Tibial nerve (tissue), 4 donors: Measurements from ENCODE around the gene SLC27A1. TPM values are rescaled to one million over a fixed set of nuclear protein-coding genes. Genes with fewer than 3 reads are reported as not detected.

ENCODE experiments used
- DNase-seq, 2 donors: peaks; one replicate each; pipeline ENCODE4 v3.0.0-alpha.2; 2019; ENCODE audit warnings: low spot score in 2 of 2
- H3K27ac ChIP-seq, 4 donors: fragments of 200-600 bp; sonication (generic) in 3 of 4; one replicate each; pipeline ENCODE4 v1.5.1; 2017 to 2019; ENCODE audit warnings: mild to moderate bottlenecking in 1 of 4
- H3K27me3 ChIP-seq, 2 donors: fragments of 200-600 bp; sonication (generic) in 1 of 2; one replicate each; pipeline versions ENCODE4 v1.5.1 to v1.6.0; 2017 to 2019
- H3K36me3 ChIP-seq, 3 donors: fragments of 200-600 bp; sonication (generic); one replicate each; pipeline ENCODE4 v1.5.1; 2018 to 2019
- H3K4me1 ChIP-seq, 4 donors: fragments of 200-600 bp; sonication (generic) in 3 of 4; one replicate each; pipeline ENCODE4 v1.5.1; 2017 to 2019
- H3K4me3 ChIP-seq, 4 donors: fragments of 200-600 bp; sonication (generic) in 3 of 4; one replicate each; pipeline ENCODE4 v1.5.1; 2017 to 2019; ENCODE audit warnings: mild to moderate bottlenecking in 1 of 4, moderate library complexity in 1 of 4
- H3K9me3 ChIP-seq, 4 donors: fragments of 200-600 bp; sonication (generic) in 3 of 4; one replicate each; pipeline ENCODE4 v1.5.1; 2017 to 2019
- EP300 ChIP-seq, 2 donors: sonication (generic); formaldehyde crosslinking; IDR thresholded peaks; one replicate each; pipeline ENCODE4 v1.6.1; 2017; ENCODE audit warnings: antibody characterized with exemption in 2 of 2, mild to moderate bottlenecking in 1 of 2
- POLR2A ChIP-seq, 2 donors: fragments of 450-650 bp; IDR thresholded peaks; one replicate each; pipeline ENCODE4 v1.6.1; 2017; ENCODE audit warnings: antibody characterized with exemption in 2 of 2, mild to moderate bottlenecking in 2 of 2, moderate library complexity in 2 of 2
- WGBS, 2 donors: methylation state at CpG; one replicate each; pipeline ENCODE4 v1.1.5; 2018; 5-methylcytosine and 5-hydroxymethylcytosine counted together
- total RNA-seq, 4 donors: library from RNA; depleted of rRNA; stranded (reverse); fragments of >200 nt; gene quantifications; one replicate each; pipeline ENCODE4 v1.1.0, GENCODE V29; 2016
- TF ChIP-seq, protein P1 (sequence below), 5 experiments: fragments of 200-600 bp in 3 of 5; fragments of 450-650 bp in 2 of 5; sonication (generic) in 3 of 5; IDR thresholded peaks; one replicate each; pipeline ENCODE4 v1.5.1; 2016 to 2019; ENCODE audit warnings: antibody characterized with exemption in 5 of 5, mild to moderate bottlenecking in 3 of 5, moderate library complexity in 2 of 5

Gene SLC27A1
- total RNA-seq, 4 donors from 2014 or later: 30.6 to 69.3 (median 55.9) TPM

DNA sequence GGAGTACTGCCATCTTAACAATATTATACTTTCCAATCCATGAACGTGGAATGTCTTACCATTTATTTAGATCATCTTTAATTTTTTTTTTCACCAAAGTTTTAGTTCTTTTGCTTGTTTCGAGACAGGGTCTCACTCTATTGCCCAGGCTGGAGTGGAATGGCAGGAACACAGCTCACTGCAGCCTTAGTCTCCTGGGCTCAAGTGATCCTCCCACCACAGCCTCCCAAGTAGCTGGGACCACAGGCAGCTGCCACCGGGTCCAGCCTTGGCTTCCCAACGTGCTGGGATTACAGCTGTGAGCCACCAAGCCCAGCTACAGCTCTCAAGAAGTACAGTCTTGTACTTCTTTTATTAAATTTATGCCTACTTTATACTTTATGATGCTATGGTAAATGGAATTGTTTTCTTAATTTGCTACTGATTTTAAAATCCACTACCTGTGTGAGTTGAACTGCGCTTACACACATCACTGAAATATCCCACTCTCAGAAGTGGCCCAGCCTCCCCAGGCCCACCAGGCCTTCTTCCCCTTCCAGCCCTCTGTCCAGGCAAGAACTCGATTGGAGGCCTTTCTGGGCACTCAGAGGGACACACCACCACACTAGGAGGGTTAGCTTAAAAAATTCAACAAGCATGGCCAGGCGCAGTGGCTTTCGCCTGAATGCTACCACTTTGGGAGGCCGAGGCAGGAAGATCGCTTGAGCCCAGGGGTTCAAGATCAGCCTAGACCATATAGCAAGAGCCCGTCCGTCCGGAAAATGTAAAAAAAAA is 40.1 kb downstream of the SLC27A1 start:
- Histone ChIP-seq H3K36me3 (peaks cover 0 to 15% (median 0%) of the 10 kb centered on the region in 3 donors), H3K27ac (peak overlapping the region; percentile 93 to 100 (median 98))

DNA sequence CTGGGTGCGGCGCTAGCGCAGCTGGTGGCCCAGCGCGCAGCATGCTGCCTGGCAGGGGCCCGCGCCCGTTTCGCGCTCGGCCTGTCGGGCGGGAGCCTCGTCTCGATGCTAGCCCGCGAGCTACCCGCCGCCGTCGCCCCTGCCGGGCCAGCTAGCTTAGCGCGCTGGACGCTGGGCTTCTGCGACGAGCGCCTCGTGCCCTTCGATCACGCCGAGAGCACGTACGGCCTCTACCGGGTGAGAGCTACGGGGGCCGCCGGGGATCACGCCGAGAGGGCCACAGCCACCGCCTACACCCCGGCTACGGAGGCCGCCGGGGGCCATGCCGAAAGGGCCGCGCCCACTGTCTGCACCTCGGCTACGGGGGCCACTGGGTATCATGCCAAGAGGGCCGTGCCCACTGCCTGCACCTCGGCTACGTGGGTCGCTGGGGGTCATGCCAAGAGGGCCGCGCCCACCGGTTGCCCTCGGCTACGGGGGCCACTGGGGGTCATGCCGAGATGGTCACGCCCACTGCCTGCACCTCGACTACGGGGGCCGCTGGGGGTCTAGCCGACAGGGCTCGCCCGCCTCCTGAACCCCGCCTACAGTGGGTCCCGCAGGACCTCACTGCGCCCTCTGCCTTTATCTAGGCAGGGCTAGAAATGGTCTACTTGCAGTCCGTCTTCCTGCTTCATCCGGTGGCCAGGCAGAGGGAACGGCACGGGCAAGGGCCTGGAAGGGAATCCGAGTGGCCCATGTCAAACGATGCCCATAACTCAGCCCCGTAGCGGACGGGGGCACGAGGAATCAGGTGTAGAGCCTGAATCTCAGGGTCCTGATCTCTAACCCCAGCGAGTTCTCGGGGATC is 41.6 kb downstream of the SLC27A1 start:
- TF ChIP-seq POLR2A (IDR thresholded peaks at IDR 0.05): peak in 1 of 2 donors; percentile 39
- TF ChIP-seq, protein P1, sequence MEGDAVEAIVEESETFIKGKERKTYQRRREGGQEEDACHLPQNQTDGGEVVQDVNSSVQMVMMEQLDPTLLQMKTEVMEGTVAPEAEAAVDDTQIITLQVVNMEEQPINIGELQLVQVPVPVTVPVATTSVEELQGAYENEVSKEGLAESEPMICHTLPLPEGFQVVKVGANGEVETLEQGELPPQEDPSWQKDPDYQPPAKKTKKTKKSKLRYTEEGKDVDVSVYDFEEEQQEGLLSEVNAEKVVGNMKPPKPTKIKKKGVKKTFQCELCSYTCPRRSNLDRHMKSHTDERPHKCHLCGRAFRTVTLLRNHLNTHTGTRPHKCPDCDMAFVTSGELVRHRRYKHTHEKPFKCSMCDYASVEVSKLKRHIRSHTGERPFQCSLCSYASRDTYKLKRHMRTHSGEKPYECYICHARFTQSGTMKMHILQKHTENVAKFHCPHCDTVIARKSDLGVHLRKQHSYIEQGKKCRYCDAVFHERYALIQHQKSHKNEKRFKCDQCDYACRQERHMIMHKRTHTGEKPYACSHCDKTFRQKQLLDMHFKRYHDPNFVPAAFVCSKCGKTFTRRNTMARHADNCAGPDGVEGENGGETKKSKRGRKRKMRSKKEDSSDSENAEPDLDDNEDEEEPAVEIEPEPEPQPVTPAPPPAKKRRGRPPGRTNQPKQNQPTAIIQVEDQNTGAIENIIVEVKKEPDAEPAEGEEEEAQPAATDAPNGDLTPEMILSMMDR (IDR thresholded peaks at IDR 0.05): peak in 4 of 5 experiments; percentile 19 to 70 (median 46)
- peak in 1 of 2 donors; percentile 83 for TF ChIP-seq EP300 (IDR thresholded peaks at IDR 0.05)
- peak overlapping the region; percentile 93 to 100 (median 98) for H3K27ac ChIP-seq
- peak; percentile 65 for DNase-seq
- peak overlapping the region; percentile 85 to 94 (median 90) for H3K4me3 ChIP-seq
- no peaks in the 10 kb centered on the region for H3K27me3 ChIP-seq
- H3K4me1 ChIP-seq: peaks cover 6 to 60% (median 35%) of the 10 kb centered on the region in 4 donors
- peaks cover 0 to under 1% (median 0%) of the 10 kb centered on the region in 4 donors for H3K9me3 ChIP-seq
- 1 to 2% methylated on average over 20 to 66 of the region's 82 CpGs for WGBS, 2 donors
- H3K36me3 ChIP-seq: peaks cover 0 to 19% (median 0%) of the 10 kb centered on the region in 3 donors

More for the DNA sequence above, 40.1 kb downstream of the SLC27A1 start:
- no peak for TF ChIP-seq POLR2A (IDR thresholded peaks at IDR 0.05)
- TF ChIP-seq, protein P1 (IDR thresholded peaks at IDR 0.05): no peak
- TF ChIP-seq EP300 (IDR thresholded peaks at IDR 0.05): no peak
- WGBS, 2 donors: 39 to 41% methylated on average over 13 of the region's 13 CpGs
- no peaks in the 10 kb centered on the region for H3K9me3 ChIP-seq
- DNase-seq: no peak
- no peaks in the 10 kb centered on the region for H3K27me3 ChIP-seq
- H3K4me3 ChIP-seq: peak overlapping the region; percentile 85 to 94 (median 90)
- H3K4me1 ChIP-seq: peaks cover 6 to 74% (median 35%) of the 10 kb centered on the region in 4 donors

DNA sequence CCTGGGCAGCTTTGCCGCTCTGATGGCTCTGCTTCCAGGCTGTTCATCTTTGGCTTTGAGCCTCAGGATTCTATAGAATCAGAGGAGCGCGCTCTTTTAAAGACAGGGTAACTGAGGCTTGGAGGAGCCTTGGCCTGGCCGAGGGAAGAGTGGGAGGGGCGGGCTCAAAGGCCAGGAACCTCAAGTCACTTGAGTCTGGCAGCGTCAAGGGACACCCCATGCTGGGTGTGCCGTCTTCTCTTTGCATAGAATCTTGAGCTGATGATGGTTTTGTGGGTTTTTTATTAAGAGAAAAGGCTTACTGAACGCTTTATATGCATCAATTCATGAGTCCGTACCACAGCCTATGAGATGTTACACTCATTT is 42.2 kb downstream of the SLC27A1 start:
- Histone ChIP-seq H3K4me3 (peak overlapping the region; percentile 85 to 94 (median 90)), H3K9me3 (peaks cover 0 to 7% (median under 1%) of the 10 kb centered on the region in 4 donors), H3K36me3 (peaks cover under 1 to 25% (median 4%) of the 10 kb centered on the region in 3 donors), H3K27ac (peak overlapping the region; percentile 93 to 100 (median 98)), H3K4me1 (peaks cover 6 to 54% (median 33%) of the 10 kb centered on the region in 4 donors), H3K27me3 (no peaks in the 10 kb centered on the region)
- no peak for DNase-seq
- WGBS, 2 donors: 55 to 59% methylated on average over 8 to 9 of the region's 9 CpGs
- no peak for TF ChIP-seq EP300 (IDR thresholded peaks at IDR 0.05)
- TF ChIP-seq, protein P1 (IDR thresholded peaks at IDR 0.05): no peak
- TF ChIP-seq POLR2A (IDR thresholded peaks at IDR 0.05): no peak

DNA sequence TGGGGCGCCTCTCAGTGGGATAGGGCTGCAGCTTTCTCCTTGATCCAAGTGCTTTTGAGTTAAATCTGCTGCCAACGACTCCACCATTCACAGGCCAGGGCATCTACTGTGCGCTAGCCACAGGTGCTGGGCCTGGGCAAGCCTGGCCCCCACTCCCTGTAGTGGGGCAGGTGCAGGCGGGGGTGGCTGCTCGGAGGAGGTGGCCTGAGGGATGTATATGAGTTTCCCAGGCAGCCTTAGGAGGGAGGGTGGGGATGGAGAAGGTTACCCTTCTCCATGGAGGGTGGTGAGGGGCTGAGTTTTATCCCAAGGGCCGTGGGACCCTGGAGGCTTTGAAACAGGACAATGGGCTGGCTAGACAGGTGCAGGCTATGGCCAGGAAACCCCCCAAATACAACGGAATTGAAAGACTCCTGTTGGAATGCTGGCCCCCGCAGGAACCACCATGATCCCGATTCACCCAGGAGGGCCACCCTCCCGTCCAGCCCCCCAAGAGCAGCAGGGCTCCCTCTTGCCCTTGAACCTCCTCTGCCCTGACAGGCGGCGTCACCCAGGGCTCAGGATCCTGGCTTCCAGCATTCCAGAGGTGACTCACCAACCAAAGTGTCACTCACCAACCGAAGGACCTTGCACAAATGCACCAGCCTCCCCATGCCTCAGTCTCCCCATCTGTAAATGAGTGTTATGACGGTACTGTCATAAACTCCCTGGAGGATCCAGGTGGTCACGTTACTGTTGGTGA is 45.3 kb downstream of the SLC27A1 start:
- TF ChIP-seq, protein P1 (IDR thresholded peaks at IDR 0.05): no peak
- no peak for TF ChIP-seq POLR2A (IDR thresholded peaks at IDR 0.05)
- TF ChIP-seq EP300 (IDR thresholded peaks at IDR 0.05): no peak
- peaks cover 0 to 16% (median 5%) of the 10 kb centered on the region in 4 donors for H3K9me3 ChIP-seq
- H3K4me3 ChIP-seq: no peak overlapping the region
- peaks cover 0 to 25% (median 10%) of the 10 kb centered on the region in 4 donors for H3K4me1 ChIP-seq
- H3K27ac ChIP-seq: no peak overlapping the region
- H3K27me3 ChIP-seq: no peaks in the 10 kb centered on the region
- WGBS, 2 donors: 92% methylated on average over 13 to 15 of the region's 15 CpGs
- peaks cover 3 to 54% (median 8%) of the 10 kb centered on the region in 3 donors for H3K36me3 ChIP-seq
- DNase-seq: no peak
